Measurements from ENCODE around the gene AAK1. TPM values are rescaled to one million over a fixed set of nuclear protein-coding genes. Genes with fewer than 3 reads are reported as not detected.

The AAK1 gene
- total and polyA plus RNA-seq, 2 of the 13 experiments (the other 11 are each of a cell fraction or from before 2014, with no cell fraction given) = 9.8 to 10.3 TPM

DNA sequence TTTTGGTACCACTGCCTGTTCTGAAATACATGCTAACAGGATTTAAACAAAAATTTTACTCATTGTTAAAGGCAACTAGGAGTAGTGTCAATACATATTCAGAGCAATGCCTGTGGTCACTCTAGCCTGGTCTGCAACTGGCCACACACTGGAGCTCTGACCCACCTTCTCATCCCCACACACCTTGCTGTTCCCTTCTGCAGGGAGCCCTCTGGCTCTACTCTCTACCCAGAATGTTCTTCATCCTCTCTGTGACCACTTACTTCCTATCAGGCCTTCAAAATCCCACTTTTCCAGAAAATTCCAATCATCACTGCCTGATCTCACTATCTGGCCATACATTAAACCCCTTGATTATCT lies 104.0 kb downstream of the AAK1 start (continued):
- TF ChIP-seq, protein P1, sequence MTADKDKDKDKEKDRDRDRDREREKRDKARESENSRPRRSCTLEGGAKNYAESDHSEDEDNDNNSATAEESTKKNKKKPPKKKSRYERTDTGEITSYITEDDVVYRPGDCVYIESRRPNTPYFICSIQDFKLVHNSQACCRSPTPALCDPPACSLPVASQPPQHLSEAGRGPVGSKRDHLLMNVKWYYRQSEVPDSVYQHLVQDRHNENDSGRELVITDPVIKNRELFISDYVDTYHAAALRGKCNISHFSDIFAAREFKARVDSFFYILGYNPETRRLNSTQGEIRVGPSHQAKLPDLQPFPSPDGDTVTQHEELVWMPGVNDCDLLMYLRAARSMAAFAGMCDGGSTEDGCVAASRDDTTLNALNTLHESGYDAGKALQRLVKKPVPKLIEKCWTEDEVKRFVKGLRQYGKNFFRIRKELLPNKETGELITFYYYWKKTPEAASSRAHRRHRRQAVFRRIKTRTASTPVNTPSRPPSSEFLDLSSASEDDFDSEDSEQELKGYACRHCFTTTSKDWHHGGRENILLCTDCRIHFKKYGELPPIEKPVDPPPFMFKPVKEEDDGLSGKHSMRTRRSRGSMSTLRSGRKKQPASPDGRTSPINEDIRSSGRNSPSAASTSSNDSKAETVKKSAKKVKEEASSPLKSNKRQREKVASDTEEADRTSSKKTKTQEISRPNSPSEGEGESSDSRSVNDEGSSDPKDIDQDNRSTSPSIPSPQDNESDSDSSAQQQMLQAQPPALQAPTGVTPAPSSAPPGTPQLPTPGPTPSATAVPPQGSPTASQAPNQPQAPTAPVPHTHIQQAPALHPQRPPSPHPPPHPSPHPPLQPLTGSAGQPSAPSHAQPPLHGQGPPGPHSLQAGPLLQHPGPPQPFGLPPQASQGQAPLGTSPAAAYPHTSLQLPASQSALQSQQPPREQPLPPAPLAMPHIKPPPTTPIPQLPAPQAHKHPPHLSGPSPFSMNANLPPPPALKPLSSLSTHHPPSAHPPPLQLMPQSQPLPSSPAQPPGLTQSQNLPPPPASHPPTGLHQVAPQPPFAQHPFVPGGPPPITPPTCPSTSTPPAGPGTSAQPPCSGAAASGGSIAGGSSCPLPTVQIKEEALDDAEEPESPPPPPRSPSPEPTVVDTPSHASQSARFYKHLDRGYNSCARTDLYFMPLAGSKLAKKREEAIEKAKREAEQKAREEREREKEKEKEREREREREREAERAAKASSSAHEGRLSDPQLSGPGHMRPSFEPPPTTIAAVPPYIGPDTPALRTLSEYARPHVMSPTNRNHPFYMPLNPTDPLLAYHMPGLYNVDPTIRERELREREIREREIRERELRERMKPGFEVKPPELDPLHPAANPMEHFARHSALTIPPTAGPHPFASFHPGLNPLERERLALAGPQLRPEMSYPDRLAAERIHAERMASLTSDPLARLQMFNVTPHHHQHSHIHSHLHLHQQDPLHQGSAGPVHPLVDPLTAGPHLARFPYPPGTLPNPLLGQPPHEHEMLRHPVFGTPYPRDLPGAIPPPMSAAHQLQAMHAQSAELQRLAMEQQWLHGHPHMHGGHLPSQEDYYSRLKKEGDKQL (CRISPR knock-in tag; IDR thresholded peaks at IDR 0.05; ENCODE audit: low read depth) = no peak; the same call in 1 of the 2 replicates
- TF ChIP-seq CSRNP2 (CRISPR knock-in tag; conservative IDR thresholded peaks at IDR 0.05; ENCODE audit: low read depth) (no peak), ZNF18 (CRISPR knock-in tag; IDR thresholded peaks at IDR 0.05; ENCODE audit: insufficient replicate concordance) (no peak), FOXJ3 (CRISPR knock-in tag; IDR thresholded peaks at IDR 0.05; ENCODE audit: borderline replicate concordance) (no peak), MTERF4 (CRISPR knock-in tag; IDR thresholded peaks at IDR 0.05) (0 out of 2 replicates have a peak, but pooled peaks have one; percentile 60), ESRRA (CRISPR knock-in tag; IDR thresholded peaks at IDR 0.05; ENCODE audit: low read depth) (no peak), ZNF577 (CRISPR knock-in tag; IDR thresholded peaks at IDR 0.05; ENCODE audit: borderline replicate concordance, low read depth) (no peak), ZGPAT (CRISPR knock-in tag; IDR thresholded peaks at IDR 0.05) (no peak), ZSCAN29 (CRISPR knock-in tag; conservative IDR thresholded peaks at IDR 0.05) (no peak), GABPB1 (CRISPR knock-in tag; IDR thresholded peaks at IDR 0.05) (0 out of 2 replicates have a peak, but pooled peaks have one; percentile 3), ERF (CRISPR knock-in tag; IDR thresholded peaks at IDR 0.05) (no peak), SIN3A (IDR thresholded peaks at IDR 0.05; ENCODE audit: borderline replicate concordance, low read depth, low read length) (no peak), NCOA1 (CRISPR knock-in tag; IDR thresholded peaks at IDR 0.05) (no peak), ZMAT3 (CRISPR knock-in tag; conservative IDR thresholded peaks at IDR 0.05) (0 out of 2 replicates have a peak, but pooled peaks have one; percentile 13), MZF1 (CRISPR knock-in tag; IDR thresholded peaks at IDR 0.05; ENCODE audit: borderline replicate concordance) (no peak), NR2C2 (CRISPR knock-in tag; IDR thresholded peaks at IDR 0.05; ENCODE audit: borderline replicate concordance) (peak; percentile 26; the same call in 1 of the 2 replicates), KAT8 (CRISPR knock-in tag; IDR thresholded peaks at IDR 0.05) (no peak)
- TF ChIP-seq, protein P2, sequence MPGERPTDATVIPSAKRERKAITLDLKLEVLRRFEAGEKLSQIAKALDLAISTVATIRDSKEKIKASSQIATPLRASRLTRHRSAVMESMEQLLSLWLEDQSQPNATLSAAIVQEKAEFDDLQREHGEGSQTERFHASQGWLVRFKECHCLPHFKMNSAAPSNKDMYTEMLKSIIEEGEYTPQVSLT (CRISPR knock-in tag; IDR thresholded peaks at IDR 0.05; ENCODE audit: borderline replicate concordance, low read depth) = no peak
